CD14-positive monocyte (primary cell): Measurements from ENCODE around the gene PREP. TPM values are rescaled to one million over a fixed set of nuclear protein-coding genes. Genes with fewer than 3 reads are reported as not detected.

Experiments
- DNase-seq, 3 donors: peaks; one replicate each; pipeline ENCODE4 v3.0.0-alpha.2; 2011 to 2022
- H2AFZ ChIP-seq: 2 replicates; pipeline ENCODE4 v1.6.0; 2012; ENCODE audit warnings: mild to moderate bottlenecking, low read depth, low read length, inconsistent platforms; ENCODE audit not compliant: insufficient read depth, poor library complexity, severe bottlenecking
- H3K27ac ChIP-seq, 2 donors: 1 replicate in 1 of 2; 2 replicates in 1 of 2; pipeline ENCODE4 v1.5.1; 2012 to 2013; ENCODE audit warnings: low read length in 2 of 2, control low read depth in 1 of 2, inconsistent platforms in 1 of 2, low read depth in 1 of 2, mild to moderate bottlenecking in 1 of 2
- H3K27me3 ChIP-seq, 2 donors: one replicate each; pipeline versions ENCODE4 v1.6.0 to v1.6.1; 2011 to 2013; ENCODE audit warnings: low read length in 2 of 2; ENCODE audit not compliant: control insufficient read depth in 2 of 2, insufficient read depth in 2 of 2
- H3K36me3 ChIP-seq, 2 donors: replicated peaks in 1 of 2; 1 replicate in 1 of 2; 2 replicates in 1 of 2; pipeline versions ENCODE4 v1.5.1 to v1.6.1; 2012 to 2013; ENCODE audit warnings: low read length in 2 of 2, control low read depth in 1 of 2, inconsistent platforms in 1 of 2, mild to moderate bottlenecking in 1 of 2; ENCODE audit not compliant: insufficient read depth in 2 of 2, control insufficient read depth in 1 of 2
- H3K4me1 ChIP-seq, 2 donors: 1 replicate in 1 of 2; 2 replicates in 1 of 2; pipeline versions ENCODE4 v1.5.1 to v1.6.1; 2012 to 2013; ENCODE audit warnings: low read length in 2 of 2, control low read depth in 1 of 2, inconsistent platforms in 1 of 2, mild to moderate bottlenecking in 1 of 2, moderate library complexity in 1 of 2; ENCODE audit not compliant: insufficient read depth in 2 of 2, control insufficient read depth in 1 of 2
- H3K4me2 ChIP-seq: replicated peaks from 2 replicates; pipeline ENCODE3; 2012; ENCODE audit warnings: low read length, moderate library complexity, mild to moderate bottlenecking; ENCODE audit not compliant: poor library complexity, severe bottlenecking; ENCODE audit errors: extremely low read depth
- H3K4me3 ChIP-seq, 3 experiments: fragments of 200-600 bp in 1 of 3; sonication (generic) in 1 of 3; replicated peaks in 1 of 3; 1 replicate in 2 of 3; 2 replicates in 1 of 3; pipeline ENCODE4 v1.5.1; 2011 to 2013; ENCODE audit warnings: low read length in 3 of 3, mild to moderate bottlenecking in 3 of 3, control low read depth in 2 of 3, low read depth in 2 of 3, inconsistent platforms in 1 of 3, moderate library complexity in 1 of 3
- H3K79me2 ChIP-seq: 2 replicates; pipeline ENCODE4 v1.6.0; 2012; ENCODE audit warnings: mild to moderate bottlenecking, control low read depth, inconsistent platforms, low read length, moderate library complexity; ENCODE audit not compliant: insufficient read depth
- H3K9ac ChIP-seq: 2 replicates; pipeline ENCODE4 v1.6.0; 2017; ENCODE audit warnings: low read length, mild to moderate bottlenecking; ENCODE audit not compliant: insufficient read depth, poor library complexity, severe bottlenecking
- H3K9me3 ChIP-seq, 2 donors: replicated peaks in 1 of 2; 1 replicate in 1 of 2; 2 replicates in 1 of 2; pipeline versions ENCODE4 v1.5.1 to v1.6.1; 2012 to 2013; ENCODE audit warnings: low read length in 2 of 2, control low read depth in 1 of 2; ENCODE audit not compliant: control insufficient read depth in 1 of 2, insufficient read depth in 1 of 2
- H4K20me1 ChIP-seq: 2 replicates; pipeline ENCODE4 v1.6.0; 2012; ENCODE audit warnings: mild to moderate bottlenecking, low read length, control low read depth, moderate library complexity; ENCODE audit not compliant: insufficient read depth
- H3K27ac Mint-ChIP-seq, 7 donors: one replicate each; pipeline ENCODE4 v1.8.0; 2020; ENCODE audit warnings: mild to moderate bottlenecking in 7 of 7, mixed read lengths in 7 of 7, moderate library complexity in 6 of 7, inconsistent platforms in 2 of 7
- H3K27me3 Mint-ChIP-seq, 3 donors: one replicate each; pipeline ENCODE4 v1.8.0; 2021 to 2022; ENCODE audit warnings: low read depth in 3 of 3, mild to moderate bottlenecking in 3 of 3, mixed read lengths in 3 of 3, moderate library complexity in 3 of 3, inconsistent platforms in 1 of 3
- H3K36me3 Mint-ChIP-seq, 2 donors: one replicate each; pipeline ENCODE4 v1.8.0; 2020; ENCODE audit warnings: mixed read lengths in 2 of 2, inconsistent platforms in 1 of 2, mild to moderate bottlenecking in 1 of 2
- H3K4me1 Mint-ChIP-seq: one replicate; pipeline ENCODE4 v1.8.0; 2020; ENCODE audit warnings: mild to moderate bottlenecking, mixed read lengths
- H3K4me3 Mint-ChIP-seq, 2 donors: one replicate each; pipeline ENCODE4 v1.8.0; 2020; ENCODE audit warnings: mild to moderate bottlenecking in 2 of 2, mixed read lengths in 2 of 2, moderate library complexity in 1 of 2
- H3K9me3 Mint-ChIP-seq, 7 donors: one replicate each; pipeline ENCODE4 v1.8.0; 2020 to 2022; ENCODE audit warnings: mixed read lengths in 7 of 7, mild to moderate bottlenecking in 6 of 7, moderate library complexity in 6 of 7, inconsistent platforms in 2 of 7
- CTCF ChIP-seq: fragments of 200-600 bp; IDR thresholded peaks from one replicate; pipeline ENCODE4 v1.8.0; 2022; ENCODE audit warnings: antibody characterized with exemption, mild to moderate bottlenecking
- WGBS: methylation state at CpG from one replicate; pipeline ENCODE4 v1.1.5; 2013; ENCODE audit warnings: missing lambda C conversion rate; ENCODE audit not compliant: insufficient coverage; 5-methylcytosine and 5-hydroxymethylcytosine counted together
- intact Hi-C, 2 donors: fragments of 100-400 bp; cut with micrococcal nuclease; formaldehyde crosslinking; loops; one replicate each; pipeline versions ENCODE4 v1.15.0 to v1.15.1; 2023
- polyA plus RNA-seq, 3 donors: library from polyadenylated mRNA; depleted of rRNA in 1 of 3; unstranded in 2 of 3; stranded (reverse) in 1 of 3; fragments of 300-500 nt in 2 of 3; fragments of >200 nt in 1 of 3; fragmentation: Illumina TruSeq in 2 of 3; gene quantifications; 1 replicate in 2 of 3; 2 replicates in 1 of 3; pipeline ENCODE4 v1.2.3, GENCODE V29; 2012 to 2021

PREP gene
- polyA plus RNA-seq, 3 donors, result 21.4 to 40.8 (median 30.7) TPM

GRCh38 chr6:105279463-105279862 lies 123.4 kb downstream of the PREP start:
- peaks cover 90 to 96% of the 10 kb centered on the region in 2 donors for H3K36me3 ChIP-seq
- intact Hi-C loops, result no loop called here
- H3K4me3 Mint-ChIP-seq, result no peak overlapping the region
- peaks cover 85 to 88% of the 10 kb centered on the region in 2 donors for H3K36me3 Mint-ChIP-seq
- H2AFZ ChIP-seq, result no peak overlapping the region
- no peaks in the 10 kb centered on the region for H3K9me3 ChIP-seq
- TF ChIP-seq CTCF, result no peak
- no peak overlapping the region for H3K4me3 ChIP-seq
- H3K4me1 Mint-ChIP-seq, result no peaks in the 10 kb centered on the region
- H3K27ac Mint-ChIP-seq, result no peak overlapping the region
- no peaks in the 10 kb centered on the region for H3K4me1 ChIP-seq
- no peak overlapping the region for H3K27ac ChIP-seq
- no peak overlapping the region for H3K9ac ChIP-seq
- H3K27me3 ChIP-seq, result no peaks in the 10 kb centered on the region
- no peak for DNase-seq
- peaks cover 0 to under 1% (median 0%) of the 10 kb centered on the region in 3 donors for H3K27me3 Mint-ChIP-seq
- 100% methylated on average over 2 of the region's 3 CpGs for WGBS
- no peaks in the 10 kb centered on the region for H4K20me1 ChIP-seq
- H3K79me2 ChIP-seq, result no peaks in the 10 kb centered on the region
- no peak overlapping the region for H3K4me2 ChIP-seq
- H3K9me3 Mint-ChIP-seq, result peaks cover 0 to 2% (median 0%) of the 10 kb centered on the region in 7 donors

DNA sequence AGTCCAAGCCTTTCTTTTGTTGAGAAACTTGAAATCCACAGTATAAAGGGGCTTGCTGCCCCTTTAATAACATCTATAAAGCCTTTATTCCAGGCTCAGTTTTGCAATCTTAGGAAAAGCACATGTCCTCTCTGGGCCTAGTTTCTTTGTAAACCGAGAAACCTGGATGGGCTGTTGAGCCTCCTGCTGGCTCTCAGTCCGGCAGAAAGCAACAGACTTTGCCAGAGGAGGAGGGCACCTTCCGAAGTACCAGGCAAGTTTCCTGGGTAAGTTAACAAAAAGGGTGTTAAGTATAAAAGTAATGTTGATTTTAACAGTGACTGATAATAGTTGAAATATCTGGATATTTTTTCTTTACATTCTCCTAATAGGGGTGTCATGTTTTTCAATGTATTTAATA lies 124.1 kb downstream of the PREP start:
- H2AFZ ChIP-seq, result no peak overlapping the region
- no peak overlapping the region for H3K4me3 Mint-ChIP-seq
- no peak for TF ChIP-seq CTCF

More for the DNA sequence above, 124.1 kb downstream of the PREP start:
- Histone ChIP-seq H3K4me3 (no peak overlapping the region), H3K36me3 (peaks cover 83 to 90% of the 10 kb centered on the region in 2 donors), H3K4me2 (no peak overlapping the region), H3K4me1 (no peaks in the 10 kb centered on the region), H3K79me2 (no peaks in the 10 kb centered on the region), H3K9ac (no peak overlapping the region), H3K27me3 (no peaks in the 10 kb centered on the region), H4K20me1 (no peaks in the 10 kb centered on the region), H3K27ac (no peak overlapping the region), H3K9me3 (no peaks in the 10 kb centered on the region)
- intact Hi-C loops, result no loop called here
- Mint-ChIP-seq H3K36me3 (peaks cover 81 to 82% of the 10 kb centered on the region in 2 donors), H3K4me1 (no peaks in the 10 kb centered on the region), H3K9me3 (peaks cover 0 to 2% (median 0%) of the 10 kb centered on the region in 7 donors), H3K27me3 (peaks cover 0 to 3% (median 1%) of the 10 kb centered on the region in 3 donors), H3K27ac (no peak overlapping the region)
- 100% methylated on average over 2 of the region's 3 CpGs for WGBS
- no peak for DNase-seq
